A549 (cell line): ENCODE results near the gene PRSS22. TPM values are rescaled to one million over a fixed set of nuclear protein-coding genes. Genes with fewer than 3 reads are reported as not detected.

ENCODE experiments used
- ATAC-seq, 2 experiments: fragments of 200-7000 bp in 1 of 2; fragments of >200 bp in 1 of 2; cut with Nextera tagmentation in 1 of 2; cut with Tn5 transposase in 1 of 2; 3 replicates each; pipeline versions ENCODE4 v1.8.0 to v1.9.1; 2018 to 2020; ENCODE audit warnings: mild to moderate bottlenecking in 1 of 2, moderate library complexity in 1 of 2
- CTCF ChIA-PET: fragments of 300-600 bp; sonication (Branson Sonifier 250); formaldehyde crosslinking; extraction: SDS; loops from one replicate; lab custom pipeline; 2021; ENCODE audit warnings: antibody characterized with exemption, inconsistent platforms; lab: Yijun Ruan, JAX
- POLR2A ChIA-PET: fragments of 350-600 bp; formaldehyde crosslinking; extraction: SDS; loops from one replicate; lab custom pipeline; 2021; ENCODE audit warnings: antibody characterized with exemption, inconsistent platforms; lab: Yijun Ruan, JAX
- DNase-seq, 2 experiments: peaks; one replicate each; pipeline versions ENCODE4 v3.0.0 to v3.0.0-alpha.2; 2011 to 2016; ENCODE audit warnings: low read depth in 1 of 2, low spot score in 1 of 2
- FAIRE-seq: peaks from 2 replicates; lab custom pipeline; 2011; peaks lifted over from hg19 to GRCh38; lab: Jason Lieb, UNC
- H3K27ac ChIP-seq, 2 experiments: fragments of >200 bp; sonication (Bioruptor Twin); formaldehyde crosslinking; 3 replicates each; pipeline ENCODE4 v1.5.1; 2016 to 2017
- H3K4me1 ChIP-seq: fragments of >200 bp; sonication (Bioruptor Twin); formaldehyde crosslinking; 3 replicates; pipeline ENCODE4 v1.6.1; 2016
- H3K4me2 ChIP-seq: fragments of >200 bp; sonication (Bioruptor Twin); formaldehyde crosslinking; 3 replicates; pipeline ENCODE4 v1.6.1; 2016
- H3K4me3 ChIP-seq: fragments of >200 bp; sonication (Bioruptor Twin); formaldehyde crosslinking; 3 replicates; pipeline ENCODE4 v1.5.1; 2016
- H3K9me3 ChIP-seq: fragments of >200 bp; sonication (Bioruptor Twin); formaldehyde crosslinking; 3 replicates; pipeline ENCODE4 v1.6.1; 2016
- BHLHE40 ChIP-seq: IDR thresholded peaks from 2 replicates; pipeline ENCODE4 v1.6.1; 2012; ENCODE audit warnings: low read depth, low read length, inconsistent platforms
- CBX8 ChIP-seq: fragments of 200-600 bp; sonication (generic); IDR thresholded peaks from 2 replicates; pipeline ENCODE4 v1.6.1; 2016
- CEBPB ChIP-seq, 2 experiments: fragments of >200 bp in 1 of 2; sonication (Bioruptor Twin) in 1 of 2; formaldehyde crosslinking in 1 of 2; IDR thresholded peaks; 2 replicates each; pipeline ENCODE4 v1.6.1; 2012 to 2016
- CHD4 ChIP-seq: fragments of 200-600 bp; sonication (generic); IDR thresholded peaks from 2 replicates; pipeline ENCODE4 v1.6.1; 2016; ENCODE audit warnings: antibody characterized with exemption, mild to moderate bottlenecking, borderline replicate concordance
- EHF ChIP-seq: fragments of 250-450 bp; sonication (Bioruptor Pico); IDR thresholded peaks from 2 replicates; pipeline ENCODE4 v1.5.0; 2020; ENCODE audit warnings: mild to moderate bottlenecking
- ESRRA ChIP-seq: fragments of 150-350 bp; IDR thresholded peaks from 2 replicates; pipeline ENCODE4 v1.6.1; 2014; ENCODE audit warnings: mild to moderate bottlenecking, low read length, borderline replicate concordance
- FOSB ChIP-seq: fragments of 250-450 bp; sonication (Bioruptor Pico); IDR thresholded peaks from 2 replicates; pipeline ENCODE4 v1.5.0; 2020; ENCODE audit warnings: mild to moderate bottlenecking, moderate library complexity
- FOSL2 ChIP-seq, 2 experiments: fragments of 450-650 bp in 1 of 2; fragments of >200 bp in 1 of 2; sonication (Bioruptor Twin) in 1 of 2; formaldehyde crosslinking; IDR thresholded peaks; 2 replicates each; pipeline versions ENCODE4 v1.5.0 to v1.6.1; 2016 to 2020; ENCODE audit warnings: mild to moderate bottlenecking in 1 of 2, moderate library complexity in 1 of 2
- FOXS1 ChIP-seq: fragments of 250-450 bp; sonication (Bioruptor Pico); IDR thresholded peaks from 2 replicates; pipeline ENCODE4 v1.5.0; 2020; ENCODE audit warnings: mild to moderate bottlenecking, moderate library complexity
- HDAC2 ChIP-seq: fragments of 200-600 bp; sonication (generic); IDR thresholded peaks from 2 replicates; pipeline ENCODE4 v1.6.1; 2016
- HEYL ChIP-seq: fragments of 250-450 bp; sonication (Bioruptor Pico); IDR thresholded peaks from 2 replicates; pipeline ENCODE4 v1.8.0; 2021; ENCODE audit warnings: mild to moderate bottlenecking, moderate library complexity
- HOXA7 ChIP-seq: fragments of 250-450 bp; sonication (Bioruptor Pico); IDR thresholded peaks from 2 replicates; pipeline ENCODE4 v1.5.0; 2020; ENCODE audit warnings: mild to moderate bottlenecking, moderate library complexity
- HOXB13 ChIP-seq: fragments of 250-450 bp; sonication (Bioruptor Pico); IDR thresholded peaks from 2 replicates; pipeline ENCODE4 v1.5.0; 2020; ENCODE audit warnings: low read depth, mild to moderate bottlenecking, moderate library complexity
- JUNB ChIP-seq: fragments of >200 bp; sonication (Bioruptor Twin); formaldehyde crosslinking; IDR thresholded peaks from 2 replicates; pipeline ENCODE4 v1.6.1; 2016
- KDM5A ChIP-seq: fragments of 200-600 bp; sonication (generic); IDR thresholded peaks from 2 replicates; pipeline ENCODE4 v1.6.1; 2016; ENCODE audit warnings: antibody characterized with exemption, mild to moderate bottlenecking
- MAFK ChIP-seq: fragments of 450-650 bp; IDR thresholded peaks from 2 replicates; pipeline ENCODE4 v1.6.1; 2014; ENCODE audit not compliant: partially characterized antibody
- MYC ChIP-seq: IDR thresholded peaks from 2 replicates; pipeline ENCODE4 v1.6.1; 2012; ENCODE audit warnings: mild to moderate bottlenecking, inconsistent platforms, low read length, improper control_type of control experiment, borderline replicate concordance
- NFE2L2 ChIP-seq: fragments of 150-350 bp; conservative IDR thresholded peaks from 2 replicates; pipeline ENCODE4 v1.6.1; 2014; ENCODE audit warnings: low read length
- NR3C1 ChIP-seq: fragments of >200 bp; sonication (Bioruptor Twin); formaldehyde crosslinking; IDR thresholded peaks from 3 replicates; pipeline ENCODE4 v1.6.1; 2017
- PHF8 ChIP-seq: fragments of 200-600 bp; sonication (generic); IDR thresholded peaks from 2 replicates; pipeline ENCODE4 v1.6.1; 2016; ENCODE audit warnings: low read depth, mild to moderate bottlenecking, antibody characterized with exemption, moderate library complexity, borderline replicate concordance
- POLR2A ChIP-seq: IDR thresholded peaks from 2 replicates; pipeline ENCODE4 v1.6.1; 2012; ENCODE audit warnings: mild to moderate bottlenecking, low read length
- POLR2AphosphoS2 ChIP-seq: conservative IDR thresholded peaks from 2 replicates; pipeline ENCODE4 v1.6.1; 2012; ENCODE audit warnings: low read length, improper control_type of control experiment, inconsistent platforms
- RARB ChIP-seq: fragments of 250-450 bp; sonication (Bioruptor Pico); IDR thresholded peaks from 2 replicates; pipeline ENCODE4 v1.8.0; 2021; ENCODE audit warnings: mild to moderate bottlenecking, moderate library complexity
- RCOR1 ChIP-seq: fragments of 150-350 bp; IDR thresholded peaks from 2 replicates; pipeline ENCODE4 v1.6.1; 2014; ENCODE audit warnings: antibody characterized with exemption, low read length, low read depth
- SMC3 ChIP-seq: fragments of >200 bp; sonication (Bioruptor Twin); formaldehyde crosslinking; IDR thresholded peaks from 3 replicates; pipeline ENCODE4 v1.6.1; 2018; ENCODE audit warnings: inconsistent platforms
- SREBF2 ChIP-seq: fragments of 450-650 bp; IDR thresholded peaks from 2 replicates; pipeline ENCODE4 v1.6.1; 2014; ENCODE audit warnings: mild to moderate bottlenecking, moderate library complexity
- ZC3H11A ChIP-seq: fragments of 450-650 bp; IDR thresholded peaks from 2 replicates; pipeline ENCODE4 v1.6.1; 2014; ENCODE audit warnings: antibody characterized with exemption, mild to moderate bottlenecking
- WGBS: methylation state at CpG from one replicate; pipeline ENCODE4 v1.1.6; 2017; ENCODE audit errors: missing lambda C conversion rate; 5-methylcytosine and 5-hydroxymethylcytosine counted together
- polyA plus RNA-seq, 4 experiments: library from polyadenylated mRNA; depleted of rRNA in 3 of 4; stranded (reverse); fragments of >200 nt; fragmentation: RNase III in 1 of 4; extraction: RNeasy Plus Mini Kit Qiagen cat#74134 plus additional on column Dnase treatment in 1 of 4; gene quantifications; 2 replicates in 3 of 4; 3 replicates in 1 of 4; pipeline ENCODE4 v1.2.3, GENCODE V29; 2011 to 2017
- TF ChIP-seq, protein P1 (sequence below): fragments of 150-350 bp; IDR thresholded peaks from 2 replicates; pipeline ENCODE4 v1.6.1; 2014; ENCODE audit warnings: low read depth, mild to moderate bottlenecking, low read length
- TF ChIP-seq, protein P2 (sequence below): IDR thresholded peaks from 2 replicates; pipeline ENCODE4 v1.6.1; 2012
- TF ChIP-seq, protein P3 (sequence below): fragments of 250-450 bp; sonication (Bioruptor Pico); IDR thresholded peaks from 2 replicates; pipeline ENCODE4 v1.5.0; 2021; ENCODE audit warnings: mild to moderate bottlenecking, moderate library complexity, borderline replicate concordance
- TF ChIP-seq, protein P4 (sequence below): fragments of 250-450 bp; sonication (Bioruptor Pico); IDR thresholded peaks from 2 replicates; pipeline ENCODE4 v1.5.0; 2020; ENCODE audit warnings: low read depth, mild to moderate bottlenecking, moderate library complexity
- TF ChIP-seq, protein P5 (sequence below): fragments of 450-650 bp; IDR thresholded peaks from 2 replicates; pipeline ENCODE4 v1.6.1; 2014; ENCODE audit warnings: antibody characterized with exemption

Gene PRSS22
- polyA plus RNA-seq, 2 of the 4 experiments (the other 2 are of a cell fraction), result 0.10 TPM; not detected in 1

DNA sequence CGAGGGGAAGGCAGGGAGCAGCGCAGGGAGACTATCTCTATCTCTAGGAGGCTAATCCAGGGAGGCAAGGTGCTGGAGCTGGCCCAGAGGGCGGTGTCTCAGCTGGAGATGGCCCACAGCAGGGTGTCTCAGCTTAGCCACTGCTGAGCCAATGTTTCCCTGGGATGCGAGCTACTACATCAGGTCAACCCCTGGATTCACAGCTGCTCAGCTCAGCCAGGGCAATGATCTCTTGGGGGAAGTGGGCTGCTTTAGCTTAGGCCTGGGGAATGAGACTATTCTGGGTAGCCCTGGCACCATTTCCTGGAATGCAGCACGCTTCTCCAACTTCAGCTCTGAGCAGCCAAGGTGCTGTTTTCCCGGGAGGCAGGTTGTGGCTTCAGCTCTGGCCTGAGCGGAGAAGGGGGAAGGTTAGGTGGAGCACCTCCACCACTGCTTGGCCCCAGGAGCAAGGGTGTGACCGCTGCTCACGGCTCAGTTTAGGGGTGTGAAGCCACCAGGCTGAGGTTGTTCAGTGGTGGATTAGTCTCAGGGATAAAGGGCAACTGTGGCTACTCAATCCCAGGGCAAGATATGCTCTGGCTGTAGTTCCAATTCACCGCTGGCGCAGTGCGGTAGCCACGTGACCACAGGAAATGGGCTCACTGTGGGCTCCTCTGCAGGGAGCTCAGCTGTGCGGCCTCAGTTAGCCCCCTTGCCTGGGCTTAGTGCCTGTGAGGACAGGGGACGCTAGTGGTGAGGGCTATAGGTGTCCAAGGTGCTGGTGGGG lies 46.1 kb downstream of the PRSS22 start:
- ChIA-PET POLR2A (no interaction called here), CTCF (interaction anchor here (0.6 to 3.2 kb wide), 4 partner anchors 11 to 112 kb away, joined by 5 to 23 read pairs (median 11); no protein-coding TSS in a partner anchor)
- H3K4me1 ChIP-seq, result no peaks in the 10 kb centered on the region
- H3K9me3 ChIP-seq, result no peaks in the 10 kb centered on the region
- 66% methylated on average over 15 of the region's 15 CpGs for WGBS
- no peak for DNase-seq
- H3K4me3 ChIP-seq, result no peak overlapping the region
- FAIRE-seq, result no peak
- peak; percentile 32 to 64; a peak in 5 of 6 replicates for ATAC-seq
- TF ChIP-seq, protein P1, sequence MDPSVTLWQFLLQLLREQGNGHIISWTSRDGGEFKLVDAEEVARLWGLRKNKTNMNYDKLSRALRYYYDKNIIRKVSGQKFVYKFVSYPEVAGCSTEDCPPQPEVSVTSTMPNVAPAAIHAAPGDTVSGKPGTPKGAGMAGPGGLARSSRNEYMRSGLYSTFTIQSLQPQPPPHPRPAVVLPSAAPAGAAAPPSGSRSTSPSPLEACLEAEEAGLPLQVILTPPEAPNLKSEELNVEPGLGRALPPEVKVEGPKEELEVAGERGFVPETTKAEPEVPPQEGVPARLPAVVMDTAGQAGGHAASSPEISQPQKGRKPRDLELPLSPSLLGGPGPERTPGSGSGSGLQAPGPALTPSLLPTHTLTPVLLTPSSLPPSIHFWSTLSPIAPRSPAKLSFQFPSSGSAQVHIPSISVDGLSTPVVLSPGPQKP, result no peak
- no peak for TF ChIP-seq PHF8
- TF ChIP-seq POLR2A, result no peak
- TF ChIP-seq MAFK, result no peak
- no peak for TF ChIP-seq BHLHE40
- no peak for TF ChIP-seq CEBPB (IDR thresholded peaks at IDR 0.05)
- TF ChIP-seq, protein P2, sequence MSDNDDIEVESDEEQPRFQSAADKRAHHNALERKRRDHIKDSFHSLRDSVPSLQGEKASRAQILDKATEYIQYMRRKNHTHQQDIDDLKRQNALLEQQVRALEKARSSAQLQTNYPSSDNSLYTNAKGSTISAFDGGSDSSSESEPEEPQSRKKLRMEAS, result no peak
- TF ChIP-seq RARB (CRISPR knock-in tag), result no peak
- no peak for TF ChIP-seq CBX8
- no peak for TF ChIP-seq NR3C1
- no peak for TF ChIP-seq HOXA7 (CRISPR knock-in tag)
- TF ChIP-seq JUNB, result no peak
- TF ChIP-seq EHF (CRISPR knock-in tag), result no peak
- TF ChIP-seq SMC3, result no peak
- no peak for TF ChIP-seq KDM5A
- TF ChIP-seq ESRRA, result no peak
- TF ChIP-seq FOXS1, result no peak
- TF ChIP-seq CHD4, result no peak
- no peak for TF ChIP-seq HEYL
- TF ChIP-seq HOXB13 (CRISPR knock-in tag), result no peak
- no peak overlapping the region for H3K4me2 ChIP-seq
- peak overlapping the region in 1 of 2 experiments; percentile 8; a peak in 1 of 6 replicates for H3K27ac ChIP-seq

- ATAC-seq (no peak), DNase-seq (no peak), FAIRE-seq (no peak)
- H3K4me1 ChIP-seq, result no peaks in the 10 kb centered on the region
- peaks cover 2% of the 10 kb centered on the region; the same call in 1 of the 3 replicates for H3K9me3 ChIP-seq
- ChIA-PET CTCF (interaction anchor here (2.1 to 3.2 kb wide), 4 partner anchors 11 to 58 kb away, joined by 5 to 23 read pairs (median 11); no protein-coding TSS in a partner anchor), POLR2A (no interaction called here)
- H3K27ac ChIP-seq, result no peak overlapping the region
- 59% methylated on average over 5 of the region's 6 CpGs for WGBS
- no peak overlapping the region for H3K4me3 ChIP-seq
- TF ChIP-seq ZC3H11A (no peak), HEYL (no peak), HDAC2 (no peak), SREBF2 (no peak), MYC (no peak), PHF8 (no peak), NFE2L2 (no peak), HOXA7 (CRISPR knock-in tag) (no peak), RCOR1 (no peak), FOXS1 (no peak), FOSL2 (IDR thresholded peaks at IDR 0.05) (no peak), FOSL2 (CRISPR knock-in tag; IDR thresholded peaks at IDR 0.05) (no peak), POLR2AphosphoS2 (no peak), FOSB (CRISPR knock-in tag) (no peak)
- TF ChIP-seq, protein P3, sequence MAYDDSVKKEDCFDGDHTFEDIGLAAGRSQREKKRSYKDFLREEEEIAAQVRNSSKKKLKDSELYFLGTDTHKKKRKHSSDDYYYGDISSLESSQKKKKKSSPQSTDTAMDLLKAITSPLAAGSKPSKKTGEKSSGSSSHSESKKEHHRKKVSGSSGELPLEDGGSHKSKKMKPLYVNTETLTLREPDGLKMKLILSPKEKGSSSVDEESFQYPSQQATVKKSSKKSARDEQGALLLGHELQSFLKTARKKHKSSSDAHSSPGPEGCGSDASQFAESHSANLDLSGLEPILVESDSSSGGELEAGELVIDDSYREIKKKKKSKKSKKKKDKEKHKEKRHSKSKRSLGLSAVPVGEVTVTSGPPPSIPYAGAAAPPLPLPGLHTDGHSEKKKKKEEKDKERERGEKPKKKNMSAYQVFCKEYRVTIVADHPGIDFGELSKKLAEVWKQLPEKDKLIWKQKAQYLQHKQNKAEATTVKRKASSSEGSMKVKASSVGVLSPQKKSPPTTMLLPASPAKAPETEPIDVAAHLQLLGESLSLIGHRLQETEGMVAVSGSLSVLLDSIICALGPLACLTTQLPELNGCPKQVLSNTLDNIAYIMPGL (CRISPR knock-in tag), result no peak
- TF ChIP-seq, protein P4, sequence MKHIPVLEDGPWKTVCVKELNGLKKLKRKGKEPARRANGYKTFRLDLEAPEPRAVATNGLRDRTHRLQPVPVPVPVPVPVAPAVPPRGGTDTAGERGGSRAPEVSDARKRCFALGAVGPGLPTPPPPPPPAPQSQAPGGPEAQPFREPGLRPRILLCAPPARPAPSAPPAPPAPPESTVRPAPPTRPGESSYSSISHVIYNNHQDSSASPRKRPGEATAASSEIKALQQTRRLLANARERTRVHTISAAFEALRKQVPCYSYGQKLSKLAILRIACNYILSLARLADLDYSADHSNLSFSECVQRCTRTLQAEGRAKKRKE, result no peak
- TF ChIP-seq, protein P5, sequence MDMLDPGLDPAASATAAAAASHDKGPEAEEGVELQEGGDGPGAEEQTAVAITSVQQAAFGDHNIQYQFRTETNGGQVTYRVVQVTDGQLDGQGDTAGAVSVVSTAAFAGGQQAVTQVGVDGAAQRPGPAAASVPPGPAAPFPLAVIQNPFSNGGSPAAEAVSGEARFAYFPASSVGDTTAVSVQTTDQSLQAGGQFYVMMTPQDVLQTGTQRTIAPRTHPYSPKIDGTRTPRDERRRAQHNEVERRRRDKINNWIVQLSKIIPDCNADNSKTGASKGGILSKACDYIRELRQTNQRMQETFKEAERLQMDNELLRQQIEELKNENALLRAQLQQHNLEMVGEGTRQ, result no peak
- H3K4me2 ChIP-seq, result no peak overlapping the region
Measured at GRCh38 chr16:2810651-2811050, 47.3 kb downstream of the PRSS22 start.
